Osteocyte (in vitro differentiated cells): ENCODE results near the gene RBFOX2. TPM values are rescaled to one million over a fixed set of nuclear protein-coding genes. Genes with fewer than 3 reads are reported as not detected.
A peak's percentile ranks its signal among the peaks of the same experiment; 100 is the strongest.

Experiments used
- DNase-seq: peaks from one replicate; pipeline ENCODE4 v3.0.0; 2021; ENCODE audit warnings: mixed read lengths; ENCODE audit not compliant: unreplicated experiment; ENCODE audit errors: extremely low spot score
- H3K27ac Mint-ChIP-seq: one replicate; pipeline ENCODE4 v1.8.0; 2021; ENCODE audit warnings: mild to moderate bottlenecking, mixed read lengths; ENCODE audit not compliant: unreplicated experiment
- H3K27me3 Mint-ChIP-seq: one replicate; pipeline ENCODE4 v1.8.0; 2021; ENCODE audit warnings: mixed read lengths; ENCODE audit not compliant: unreplicated experiment
- H3K36me3 Mint-ChIP-seq: one replicate; pipeline ENCODE4 v1.8.0; 2021; ENCODE audit warnings: mixed read lengths; ENCODE audit not compliant: unreplicated experiment
- H3K4me1 Mint-ChIP-seq: one replicate; pipeline ENCODE4 v1.8.0; 2021; ENCODE audit warnings: mixed read lengths; ENCODE audit not compliant: unreplicated experiment
- H3K4me3 Mint-ChIP-seq: one replicate; pipeline ENCODE4 v1.8.0; 2021; ENCODE audit warnings: mild to moderate bottlenecking, moderate library complexity, mixed read lengths; ENCODE audit not compliant: unreplicated experiment
- H3K9me3 Mint-ChIP-seq: one replicate; pipeline ENCODE4 v1.8.0; 2021; ENCODE audit warnings: mixed read lengths; ENCODE audit not compliant: unreplicated experiment
- CTCF ChIP-seq: fragments of 200-600 bp; sonication (generic); IDR thresholded peaks from 2 replicates; pipeline ENCODE4 v1.5.0; 2021; ENCODE audit warnings: antibody characterized with exemption, mild to moderate bottlenecking, moderate library complexity
- total RNA-seq: library from RNA; stranded (reverse); gene quantifications from 2 replicates; pipeline ENCODE4 v1.2.1, GENCODE V29; 2021

RBFOX2 gene
- total RNA-seq, 1 donor from 2014 or later = 151 TPM

GRCh38 chr22:36039125-36039524, 10.5 kb upstream of the RBFOX2 start:
- H3K27ac Mint-ChIP-seq = no peak overlapping the region
- DNase-seq = no peak
- peaks cover 10% of the 10 kb centered on the region for H3K4me1 Mint-ChIP-seq
- H3K27me3 Mint-ChIP-seq = peaks cover 13% of the 10 kb centered on the region
- H3K4me3 Mint-ChIP-seq = no peak overlapping the region
- H3K36me3 Mint-ChIP-seq = no peaks in the 10 kb centered on the region
- H3K9me3 Mint-ChIP-seq = no peaks in the 10 kb centered on the region
- TF ChIP-seq CTCF = no peak

GRCh38 chr22:36037102-36037758, 8.6 kb upstream of the RBFOX2 start:
- H3K4me3 Mint-ChIP-seq = no peak overlapping the region
- peaks cover 10% of the 10 kb centered on the region for H3K4me1 Mint-ChIP-seq
- H3K36me3 Mint-ChIP-seq = no peaks in the 10 kb centered on the region
- H3K27me3 Mint-ChIP-seq = peaks cover 13% of the 10 kb centered on the region
- DNase-seq = no peak
- TF ChIP-seq CTCF = no peak
- no peak overlapping the region for H3K27ac Mint-ChIP-seq
- H3K9me3 Mint-ChIP-seq = no peaks in the 10 kb centered on the region

- no peaks in the 10 kb centered on the region for H3K9me3 Mint-ChIP-seq
- no peak for DNase-seq
- H3K4me3 Mint-ChIP-seq = no peak overlapping the region
- H3K27me3 Mint-ChIP-seq = peaks cover 13% of the 10 kb centered on the region
- no peak for TF ChIP-seq CTCF
- peaks cover 10% of the 10 kb centered on the region for H3K4me1 Mint-ChIP-seq
- peak overlapping the region; percentile 27 for H3K27ac Mint-ChIP-seq
- H3K36me3 Mint-ChIP-seq = no peaks in the 10 kb centered on the region
Observed at GRCh38 chr22:36036167-36036624, 7.6 kb upstream of the RBFOX2 start.

- Mint-ChIP-seq H3K4me3 (no peak overlapping the region), H3K36me3 (no peaks in the 10 kb centered on the region), H3K9me3 (no peaks in the 10 kb centered on the region), H3K27ac (no peak overlapping the region), H3K27me3 (peaks cover 2% of the 10 kb centered on the region), H3K4me1 (peaks cover 17% of the 10 kb centered on the region)
- no peak for TF ChIP-seq CTCF
- DNase-seq = no peak
Observed at GRCh38 chr22:36032611-36033010, 4.0 kb upstream of the RBFOX2 start.

GRCh38 chr22:36029406-36029755, 757 bp upstream of the RBFOX2 start:
- no peak for TF ChIP-seq CTCF
- no peak for DNase-seq
- H3K36me3 Mint-ChIP-seq = peaks cover 6% of the 10 kb centered on the region
- no peaks in the 10 kb centered on the region for H3K9me3 Mint-ChIP-seq
- H3K4me1 Mint-ChIP-seq = peaks cover 26% of the 10 kb centered on the region
- H3K27me3 Mint-ChIP-seq = no peaks in the 10 kb centered on the region
- peak overlapping the region; percentile 69 for H3K27ac Mint-ChIP-seq
- H3K4me3 Mint-ChIP-seq = peak overlapping the region; percentile 75
